ENCODE data around the gene KIT.

- TF ChIP-seq POLR2AphosphoS5 (IDR thresholded peaks at IDR 0.05; ENCODE audit: low read depth, low read length) (no peak), TAF1 (IDR thresholded peaks at IDR 0.05; ENCODE audit: borderline replicate concordance, low read depth, low read length) (no peak), POLR2A (IDR thresholded peaks at IDR 0.05; ENCODE audit: low read depth, low read length) (no peak)
These were observed 85.1 kb downstream of the KIT start for GRCh38 chr4:54742636-54743399.

Measured in GM12892 (cell line).